Activated CD8-positive, alpha-beta memory T cell treated with anti-CD3 and anti-CD28 coated beads, Interleukin-2, amount 10 ng/mL, durations not matched to agents 7 days and 5 days (primary cell): Measurements from ENCODE around the gene AK1. TPM values are rescaled to one million over a fixed set of nuclear protein-coding genes. Genes with fewer than 3 reads are reported as not detected.
A peak's percentile ranks its signal among the peaks of the same experiment; 100 is the strongest.

Source experiments
- ATAC-seq: fragments of 150-1000 bp; cut with Tn5 transposase; one replicate; pipeline ENCODE4 v1.10.0; 2021; ENCODE audit warnings: moderate library complexity
- CTCF ChIA-PET: fragments of 350-600 bp; sonication (Branson Sonifier 250); formaldehyde crosslinking; loops from one replicate; lab custom pipeline; 2021; ENCODE audit warnings: antibody characterized with exemption; lab: Charles Lee
- DNase-seq: peaks from one replicate; pipeline ENCODE4 v3.0.0-alpha.2; 2020
- H3K27ac Mint-ChIP-seq: one replicate; pipeline ENCODE4 v1.8.0; 2021; ENCODE audit warnings: mild to moderate bottlenecking, mixed read lengths
- H3K27me3 Mint-ChIP-seq: one replicate; pipeline ENCODE4 v1.8.0; 2021; ENCODE audit warnings: mixed read lengths
- H3K36me3 Mint-ChIP-seq: one replicate; pipeline ENCODE4 v1.8.0; 2021; ENCODE audit warnings: mild to moderate bottlenecking, mixed read lengths
- H3K4me1 Mint-ChIP-seq: one replicate; pipeline ENCODE4 v1.8.0; 2021; ENCODE audit warnings: mixed read lengths
- H3K4me3 Mint-ChIP-seq: one replicate; pipeline ENCODE4 v1.8.0; 2021; ENCODE audit warnings: mild to moderate bottlenecking, moderate library complexity, mixed read lengths
- H3K9me3 Mint-ChIP-seq: one replicate; pipeline ENCODE4 v1.8.0; 2022; ENCODE audit warnings: low read depth, mixed read lengths
- total RNA-seq, 2 experiments: library from RNA; stranded (reverse); gene quantifications; one replicate each; pipeline ENCODE4 v1.2.3, GENCODE V29; 2021

AK1 gene
- total RNA-seq, 2 experiments from 2014 or later = 33.6 to 34.3 TPM

DNA sequence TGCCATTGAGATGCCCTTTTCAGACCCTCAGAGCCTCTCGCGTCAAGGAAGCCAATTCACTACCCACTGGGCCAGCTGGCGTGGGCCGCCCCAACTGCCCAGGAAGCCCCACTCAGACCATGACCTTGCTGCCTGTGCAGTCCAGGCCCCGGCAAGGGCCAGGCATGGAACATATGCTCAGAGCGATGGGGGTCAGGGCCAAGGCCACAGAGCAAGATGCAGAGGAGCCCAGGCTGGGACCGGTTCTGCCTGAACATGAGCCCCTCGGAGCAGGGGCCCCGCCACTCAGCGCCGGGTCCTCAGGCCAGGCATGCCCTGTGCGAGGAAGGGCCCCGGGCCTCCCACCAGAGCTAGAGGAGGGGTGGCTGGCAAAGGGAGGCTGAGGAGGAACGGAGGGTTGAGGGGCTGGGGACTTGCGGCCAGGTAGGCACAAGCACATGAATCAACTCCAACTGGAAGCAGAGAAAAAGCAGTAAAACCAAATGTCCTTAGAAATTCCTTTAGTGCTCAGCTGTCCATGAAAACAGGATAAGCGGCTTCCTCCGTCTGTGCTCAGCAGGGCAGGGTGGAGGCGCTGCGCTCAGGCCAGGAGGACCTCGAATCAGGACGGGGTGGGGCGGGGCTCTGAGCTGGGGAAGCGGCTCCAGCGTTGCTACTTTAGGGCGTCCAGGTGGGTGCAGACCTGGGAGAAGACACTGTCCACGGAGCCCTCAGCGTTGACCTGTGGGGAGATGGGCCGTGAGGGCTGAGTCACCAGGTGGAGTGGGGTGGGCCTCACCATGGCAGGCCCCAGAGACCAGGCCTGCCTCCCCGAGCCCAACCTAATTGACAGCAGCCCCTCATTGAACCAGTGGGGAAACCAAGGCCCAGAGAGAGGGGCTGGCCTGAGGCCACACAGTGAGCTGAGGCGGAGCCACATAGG is 9.9 kb downstream of the AK1 start:
- Mint-ChIP-seq H3K4me3 (no peak overlapping the region), H3K9me3 (no peaks in the 10 kb centered on the region), H3K27ac (no peak overlapping the region), H3K36me3 (peaks cover 2% of the 10 kb centered on the region), H3K27me3 (no peaks in the 10 kb centered on the region), H3K4me1 (peaks cover 25% of the 10 kb centered on the region)
- DNase-seq (no peak), ATAC-seq (no peak)
- CTCF ChIA-PET = interaction anchor here (0.7 to 5.3 kb wide), 4 partner anchors 12 to 347 kb away, joined by 3 to 64 read pairs (median 42); partner anchors contain the start of genes CDK9 and ENG

GRCh38 chr9:127866535-127866934 is 10.9 kb downstream of the AK1 start:
- no peak overlapping the region for H3K27ac Mint-ChIP-seq
- H3K27me3 Mint-ChIP-seq = no peaks in the 10 kb centered on the region
- no peaks in the 10 kb centered on the region for H3K9me3 Mint-ChIP-seq
- no peak for DNase-seq
- no peak for ATAC-seq
- H3K36me3 Mint-ChIP-seq = peaks cover 2% of the 10 kb centered on the region
- H3K4me3 Mint-ChIP-seq = no peak overlapping the region
- CTCF ChIA-PET = interaction anchor here (0.9 to 2.2 kb wide), 3 partner anchors 10 to 132 kb away, joined by 3 to 7 read pairs (median 3); partner anchors contain the start of gene TOR2A
- peaks cover 36% of the 10 kb centered on the region for H3K4me1 Mint-ChIP-seq

GRCh38 chr9:127865645-127866464 is 11.6 kb downstream of the AK1 start:
- Mint-ChIP-seq H3K9me3 (no peaks in the 10 kb centered on the region), H3K27me3 (no peaks in the 10 kb centered on the region), H3K36me3 (peaks cover 2% of the 10 kb centered on the region), H3K4me3 (no peak overlapping the region), H3K4me1 (peaks cover 41% of the 10 kb centered on the region), H3K27ac (peak overlapping the region; percentile 80)
- DNase-seq (peak; percentile 63), ATAC-seq (peak; percentile 38)
- CTCF ChIA-PET = interaction anchor here (0.7 to 3.8 kb wide), 10 partner anchors 10 to 131 kb away, joined by 3 to 25 read pairs (median 4); partner anchors contain the start of genes CDK9, ENG and TOR2A

GRCh38 chr9:127863191-127863621 is 14.3 kb downstream of the AK1 start:
- H3K27me3 Mint-ChIP-seq = no peaks in the 10 kb centered on the region
- ATAC-seq (no peak), DNase-seq (no peak)
- H3K36me3 Mint-ChIP-seq = peaks cover 2% of the 10 kb centered on the region
- peaks cover 43% of the 10 kb centered on the region for H3K4me1 Mint-ChIP-seq
- H3K9me3 Mint-ChIP-seq = no peaks in the 10 kb centered on the region
- no peak overlapping the region for H3K4me3 Mint-ChIP-seq
- CTCF ChIA-PET = interaction anchor here (1.0 to 3.8 kb wide), 8 partner anchors 10 to 128 kb away, joined by 3 to 25 read pairs (median 4); partner anchors contain the start of genes CDK9 and TOR2A
- peak overlapping the region; percentile 89 for H3K27ac Mint-ChIP-seq

GRCh38 chr9:127862075-127863011 is 15.1 kb downstream of the AK1 start:
- Mint-ChIP-seq H3K4me3 (no peak overlapping the region), H3K27me3 (no peaks in the 10 kb centered on the region), H3K27ac (peak overlapping the region; percentile 89), H3K4me1 (peaks cover 43% of the 10 kb centered on the region), H3K9me3 (no peaks in the 10 kb centered on the region), H3K36me3 (peaks cover 2% of the 10 kb centered on the region)
- peak; percentile 86 for DNase-seq
- peak; percentile 82 for ATAC-seq
- CTCF ChIA-PET = interaction anchor here (0.7 to 3.8 kb wide), 10 partner anchors 7 to 127 kb away, joined by 3 to 25 read pairs (median 4); partner anchors contain the start of genes CDK9 and TOR2A

GRCh38 chr9:127860779-127861178 is 16.7 kb downstream of the AK1 start:
- H3K9me3 Mint-ChIP-seq = no peaks in the 10 kb centered on the region
- no peak overlapping the region for H3K4me3 Mint-ChIP-seq
- DNase-seq = no peak
- H3K27me3 Mint-ChIP-seq = no peaks in the 10 kb centered on the region
- H3K27ac Mint-ChIP-seq = peak overlapping the region; percentile 65
- no peak for ATAC-seq
- CTCF ChIA-PET = no interaction called here
- H3K36me3 Mint-ChIP-seq = peaks cover 1% of the 10 kb centered on the region
- H3K4me1 Mint-ChIP-seq = peaks cover 43% of the 10 kb centered on the region

DNA sequence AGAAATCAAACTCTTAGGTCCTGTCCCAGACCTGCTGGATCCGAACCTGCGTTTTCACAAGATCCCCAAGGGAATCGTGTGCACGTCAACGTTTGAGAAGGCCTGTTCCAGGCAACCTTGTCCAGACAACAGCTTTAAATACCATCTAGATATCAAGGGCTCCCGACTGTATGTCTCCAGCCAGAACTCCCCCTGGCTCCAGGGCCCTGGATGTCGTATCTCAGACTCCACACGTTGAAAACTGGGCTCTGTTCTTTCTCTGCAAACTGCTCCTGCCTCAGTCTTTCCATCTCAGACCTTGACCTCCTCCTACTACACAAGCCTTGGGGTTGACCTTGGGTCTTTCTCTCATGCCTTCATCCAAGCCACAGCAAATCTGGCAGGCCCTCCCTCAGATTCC is 17.2 kb downstream of the AK1 start:
- ATAC-seq (no peak), DNase-seq (no peak)
- CTCF ChIA-PET = interaction anchor here (1.5 kb wide), 1 partner anchor 55 kb away, joined by 3 read pairs; no protein-coding TSS in a partner anchor
- Mint-ChIP-seq H3K27ac (no peak overlapping the region), H3K36me3 (no peaks in the 10 kb centered on the region), H3K27me3 (no peaks in the 10 kb centered on the region), H3K9me3 (no peaks in the 10 kb centered on the region), H3K4me1 (peaks cover 38% of the 10 kb centered on the region), H3K4me3 (no peak overlapping the region)

- no peak for DNase-seq
- ATAC-seq = no peak
- H3K9me3 Mint-ChIP-seq = no peaks in the 10 kb centered on the region
- H3K36me3 Mint-ChIP-seq = no peaks in the 10 kb centered on the region
- peaks cover 34% of the 10 kb centered on the region for H3K4me1 Mint-ChIP-seq
- CTCF ChIA-PET = interaction anchor here (5.4 kb wide), 1 partner anchor 12 kb away, joined by 42 read pairs; no protein-coding TSS in a partner anchor
- H3K4me3 Mint-ChIP-seq = no peak overlapping the region
- no peaks in the 10 kb centered on the region for H3K27me3 Mint-ChIP-seq
- peak overlapping the region; percentile 54 for H3K27ac Mint-ChIP-seq
Measured at GRCh38 chr9:127858041-127858512, 19.4 kb downstream of the AK1 start.

GRCh38 chr9:127857278-127857677 is 20.2 kb downstream of the AK1 start:
- no peaks in the 10 kb centered on the region for H3K9me3 Mint-ChIP-seq
- ATAC-seq (no peak), DNase-seq (no peak)
- H3K36me3 Mint-ChIP-seq = no peaks in the 10 kb centered on the region
- H3K27ac Mint-ChIP-seq = no peak overlapping the region
- H3K4me3 Mint-ChIP-seq = no peak overlapping the region
- H3K27me3 Mint-ChIP-seq = no peaks in the 10 kb centered on the region
- H3K4me1 Mint-ChIP-seq = peaks cover 33% of the 10 kb centered on the region
- CTCF ChIA-PET = interaction anchor here (5.4 kb wide), 1 partner anchor 13 kb away, joined by 42 read pairs; no protein-coding TSS in a partner anchor

- Mint-ChIP-seq H3K36me3 (peaks cover 2% of the 10 kb centered on the region), H3K27ac (no peak overlapping the region), H3K27me3 (no peaks in the 10 kb centered on the region), H3K4me1 (peaks cover 33% of the 10 kb centered on the region), H3K4me3 (no peak overlapping the region), H3K9me3 (no peaks in the 10 kb centered on the region)
- DNase-seq (no peak), ATAC-seq (no peak)
- CTCF ChIA-PET = interaction anchor here (1.7 to 5.4 kb wide), 2 partner anchors 9 to 14 kb away, joined by 7 to 42 read pairs; no protein-coding TSS in a partner anchor
Measured at GRCh38 chr9:127856729-127857116, 20.8 kb downstream of the AK1 start.

GRCh38 chr9:127856094-127856728 is 21.3 kb downstream of the AK1 start:
- Mint-ChIP-seq H3K27ac (no peak overlapping the region), H3K9me3 (no peaks in the 10 kb centered on the region), H3K36me3 (peaks cover 2% of the 10 kb centered on the region), H3K4me3 (no peak overlapping the region), H3K4me1 (peaks cover 30% of the 10 kb centered on the region), H3K27me3 (no peaks in the 10 kb centered on the region)
- CTCF ChIA-PET = interaction anchor here (0.6 to 5.4 kb wide), 5 partner anchors 9 to 69 kb away, joined by 4 to 42 read pairs (median 7); no protein-coding TSS in a partner anchor
- ATAC-seq (no peak), DNase-seq (no peak)
